Heart left ventricle (tissue), 13 donors: Measurements from ENCODE around the gene ADD2.

Experiments
- CTCF ChIP-seq, 12 donors: fragments of 200-600 bp; sonication (generic) in 4 of 12; IDR thresholded peaks; one replicate each; pipeline versions ENCODE4 v1.5.0 to v1.8.0; 2018 to 2022; ENCODE audit warnings: antibody characterized with exemption in 12 of 12, mild to moderate bottlenecking in 5 of 12
- POLR2A ChIP-seq, 2 donors: fragments of 450-650 bp; IDR thresholded peaks; one replicate each; pipeline ENCODE4 v1.6.1; 2017; ENCODE audit warnings: antibody characterized with exemption in 2 of 2, mild to moderate bottlenecking in 2 of 2, moderate library complexity in 2 of 2
- donor health status: ischemic (EF 13 %, LVEDD 7.1; RV severe dilation, severe dysfunction).
- donor health status: DM: no; HTN: yes; CAD: no.
- donor health status: DM: no; HTN: no; CAD: no.
- donor health status: ischemic (EF 25% LVEDD 6.9; RV normal size, moderate dysfunction).
- donor health status: ischemic (EF 25% LVEDD 5.7; RV mildly dilated, moderate dysfunction).
- donor health status: ischemic (EF 35%, LVEDD 5.7; RV mildly dilated, moderate dysfunction).
- donor health status: nonischemic (EF 11% LVEDD 7.7; RV severe dilation, severe dysfunction).
- donor health status: DM: yes; HTN: yes; CAD: no.
- donor health status: PGD.
- donor health status: ischemic (EF 29% LVEDD 5.4; RV normal size, mild dysfunction).
- donor health status: nonischemic (EF 23%, LVEDD 6.1; RV moderate dilation, normal function).

- TF ChIP-seq CTCF (IDR thresholded peaks at IDR 0.05) (no peak), POLR2A (IDR thresholded peaks at IDR 0.05) (no peak)
These were observed 155.4 kb downstream of the ADD2 start for GRCh38 chr2:70612574-70612973.
